IMR-90 (cell line): ENCODE data around the gene ADCK2. TPM values are rescaled to one million over a fixed set of nuclear protein-coding genes. Genes with fewer than 3 reads are reported as not detected.

Experiments
- ATAC-seq: fragments of 200-7000 bp; cut with Tn5 transposase; 2 replicates; pipeline ENCODE4 v1.9.1; 2020; ENCODE audit warnings: low read depth, mild to moderate bottlenecking, moderate library complexity
- BruUV-seq: library from RNA; stranded (reverse); fragments of 400-500 nt; replicated peaks from 2 replicates; lab custom pipeline; 2021; lab: Mats Ljungman, UMichigan
- CTCF ChIA-PET: fragments of 300-600 bp; formaldehyde crosslinking; extraction: SDS; loops from one replicate; lab custom pipeline; 2021; ENCODE audit warnings: antibody characterized with exemption; lab: Yijun Ruan, JAX
- POLR2A ChIA-PET: fragments of 300-600 bp; sonication (Branson Sonifier 250); formaldehyde crosslinking; loops from one replicate; lab custom pipeline; 2022; ENCODE audit warnings: antibody characterized with exemption; ENCODE audit not compliant: unreplicated experiment; lab: Charles Lee
- DNase-seq: peaks from one replicate; pipeline ENCODE4 v3.0.0; 2013
- H2AFZ ChIP-seq: replicated peaks from 2 replicates; pipeline ENCODE3; 2013; ENCODE audit warnings: low read length, mild to moderate bottlenecking; ENCODE audit not compliant: poor library complexity
- H2AK5ac ChIP-seq: 2 replicates; pipeline ENCODE4 v1.6.1; 2013; ENCODE audit warnings: low read depth, low read length, inconsistent platforms
- H2AK9ac ChIP-seq: replicated peaks from 2 replicates; pipeline ENCODE3; 2013; ENCODE audit warnings: mild to moderate bottlenecking, low read depth, low read length, moderate library complexity; ENCODE audit not compliant: poor library complexity
- H2BK120ac ChIP-seq: 2 replicates; pipeline ENCODE4 v1.6.1; 2013; ENCODE audit warnings: low read depth, low read length, inconsistent platforms
- H2BK15ac ChIP-seq: 3 replicates; pipeline ENCODE4 v1.6.1; 2013; ENCODE audit warnings: low read depth, low read length, inconsistent platforms
- H2BK20ac ChIP-seq: 2 replicates; pipeline ENCODE4 v1.6.1; 2013; ENCODE audit warnings: low read depth, mild to moderate bottlenecking, inconsistent platforms, low read length, moderate library complexity
- H2BK5ac ChIP-seq: 2 replicates; pipeline ENCODE4 v1.6.1; 2013; ENCODE audit warnings: mild to moderate bottlenecking, low read depth, low read length, inconsistent platforms; ENCODE audit not compliant: poor library complexity, severe bottlenecking
- H3K14ac ChIP-seq: replicated peaks from 2 replicates; pipeline ENCODE4 v1.6.1; 2013; ENCODE audit warnings: low read depth, low read length, inconsistent platforms
- H3K18ac ChIP-seq: 2 replicates; pipeline ENCODE4 v1.6.1; 2013; ENCODE audit warnings: low read depth, low read length, control low read depth
- H3K23ac ChIP-seq: 2 replicates; pipeline ENCODE4 v1.6.1; 2013; ENCODE audit warnings: low read depth, low read length, inconsistent platforms
- H3K27ac ChIP-seq: 2 replicates; pipeline ENCODE4 v1.5.1; 2013; ENCODE audit warnings: mild to moderate bottlenecking, control low read depth, low read length; ENCODE audit not compliant: insufficient read depth
- H3K27me3 ChIP-seq: 2 replicates; pipeline ENCODE4 v1.6.1; 2013; ENCODE audit warnings: low read length; ENCODE audit not compliant: control insufficient read depth, insufficient read depth
- H3K36me3 ChIP-seq: 2 replicates; pipeline ENCODE4 v1.6.1; 2013; ENCODE audit warnings: low read length, mixed read lengths; ENCODE audit not compliant: control insufficient read depth, insufficient read depth
- H3K4ac ChIP-seq: 2 replicates; pipeline ENCODE4 v1.6.1; 2013; ENCODE audit warnings: low read depth, low read length, inconsistent platforms
- H3K4me1 ChIP-seq: 2 replicates; pipeline ENCODE4 v1.6.1; 2013; ENCODE audit warnings: low read length, mixed read lengths; ENCODE audit not compliant: control insufficient read depth, insufficient read depth
- H3K4me2 ChIP-seq: 2 replicates; pipeline ENCODE4 v1.6.1; 2013; ENCODE audit warnings: low read depth, mild to moderate bottlenecking, control low read depth, low read length, moderate library complexity
- H3K4me3 ChIP-seq: 2 replicates; pipeline ENCODE4 v1.5.1; 2013; ENCODE audit warnings: low read depth, mild to moderate bottlenecking, control low read depth, low read length, moderate library complexity; ENCODE audit not compliant: insufficient read depth
- H3K56ac ChIP-seq: 2 replicates; pipeline ENCODE4 v1.6.1; 2013; ENCODE audit warnings: low read length, inconsistent platforms; ENCODE audit not compliant: insufficient read depth; ENCODE audit errors: extremely low read depth
- H3K79me1 ChIP-seq, 2 experiments: 2 replicates each; pipeline ENCODE4 v1.6.1; 2013; ENCODE audit warnings: low read length in 2 of 2, inconsistent platforms in 1 of 2, low read depth in 1 of 2
- H3K9ac ChIP-seq: 2 replicates; pipeline ENCODE4 v1.6.1; 2013; ENCODE audit warnings: low read depth, low read length, control low read depth
- H3K9me1 ChIP-seq: 2 replicates; pipeline ENCODE4 v1.6.1; 2013; ENCODE audit warnings: low read length, inconsistent platforms; ENCODE audit not compliant: insufficient read depth
- H3K9me3 ChIP-seq: 2 replicates; pipeline ENCODE4 v1.6.1; 2013; ENCODE audit warnings: low read length; ENCODE audit not compliant: control insufficient read depth, insufficient read depth
- H4K20me1 ChIP-seq: 2 replicates; pipeline ENCODE4 v1.6.1; 2013; ENCODE audit warnings: low read length, inconsistent platforms; ENCODE audit not compliant: insufficient read depth
- H4K5ac ChIP-seq: 2 replicates; pipeline ENCODE4 v1.6.1; 2013; ENCODE audit warnings: mild to moderate bottlenecking, low read depth, low read length, control low read depth
- H4K8ac ChIP-seq, 2 experiments: 2 replicates each; pipeline ENCODE4 v1.6.1; 2013; ENCODE audit warnings: low read depth in 2 of 2, low read length in 2 of 2, control low read depth in 1 of 2, inconsistent platforms in 1 of 2
- H4K91ac ChIP-seq: 2 replicates; pipeline ENCODE4 v1.6.1; 2013; ENCODE audit warnings: low read depth, low read length, inconsistent platforms; ENCODE audit not compliant: insufficient read depth
- BHLHE40 ChIP-seq: fragments of 150-350 bp; IDR thresholded peaks from 2 replicates; pipeline ENCODE4 v1.6.1; 2016; ENCODE audit warnings: mild to moderate bottlenecking, low read depth, low read length
- CEBPB ChIP-seq: IDR thresholded peaks from 2 replicates; pipeline ENCODE4 v1.6.1; 2012; ENCODE audit warnings: low read depth, low read length, improper control_type of control experiment
- CHD1 ChIP-seq: IDR thresholded peaks from 2 replicates; pipeline ENCODE4 v1.6.1; 2012; ENCODE audit warnings: low read depth, low read length, improper control_type of control experiment
- CTCF ChIP-seq: conservative IDR thresholded peaks from 2 replicates; pipeline ENCODE4 v1.5.1; 2012; ENCODE audit warnings: mild to moderate bottlenecking, low read depth, low read length, improper control_type of control experiment
- ELK1 ChIP-seq: fragments of 150-350 bp; IDR thresholded peaks from 2 replicates; pipeline ENCODE4 v1.6.1; 2016; ENCODE audit warnings: low read depth, mild to moderate bottlenecking, low read length, moderate library complexity, borderline replicate concordance
- MAFK ChIP-seq: IDR thresholded peaks from 2 replicates; pipeline ENCODE4 v1.6.1; 2012; ENCODE audit warnings: low read depth, low read length, improper control_type of control experiment
- MAZ ChIP-seq: IDR thresholded peaks from 2 replicates; pipeline ENCODE4 v1.6.1; 2012; ENCODE audit warnings: low read depth, mild to moderate bottlenecking, low read length, improper control_type of control experiment, moderate library complexity, borderline replicate concordance
- MXI1 ChIP-seq: IDR thresholded peaks from 2 replicates; pipeline ENCODE4 v1.6.1; 2012; ENCODE audit warnings: low read depth, mild to moderate bottlenecking, low read length, moderate library complexity, borderline replicate concordance
- NFE2L2 ChIP-seq: fragments of 150-350 bp; IDR thresholded peaks from 2 replicates; pipeline ENCODE4 v1.6.1; 2016; ENCODE audit warnings: low read depth, mild to moderate bottlenecking, low read length
- POLR2A ChIP-seq: IDR thresholded peaks from 2 replicates; pipeline ENCODE4 v1.6.1; 2012; ENCODE audit warnings: mild to moderate bottlenecking, low read depth, low read length
- RAD21 ChIP-seq: IDR thresholded peaks from 2 replicates; pipeline ENCODE4 v1.6.1; 2012; ENCODE audit warnings: low read length, improper control_type of control experiment
- RCOR1 ChIP-seq: IDR thresholded peaks from 2 replicates; pipeline ENCODE4 v1.6.1; 2012; ENCODE audit warnings: mild to moderate bottlenecking, low read length, improper control_type of control experiment; ENCODE audit not compliant: insufficient replicate concordance
- RFX5 ChIP-seq: IDR thresholded peaks from 2 replicates; pipeline ENCODE4 v1.8.0; 2012; ENCODE audit warnings: low read depth, mild to moderate bottlenecking, low read length, moderate library complexity
- SMC3 ChIP-seq: fragments of 150-350 bp; IDR thresholded peaks from 2 replicates; pipeline ENCODE4 v1.6.1; 2016; ENCODE audit warnings: low read depth, mild to moderate bottlenecking, antibody characterized with exemption, low read length, moderate library complexity
- USF2 ChIP-seq: fragments of 150-350 bp; IDR thresholded peaks from 2 replicates; pipeline ENCODE4 v1.6.1; 2017; ENCODE audit warnings: mild to moderate bottlenecking, antibody characterized with exemption, low read length, low read depth
- WGBS, 2 experiments: methylation state at CpG; one replicate each; pipeline versions ENCODE4 v1.1.5 to v1.1.7; 2013; ENCODE audit warnings: missing lambda C conversion rate in 2 of 2; ENCODE audit not compliant: insufficient read length in 1 of 2; ENCODE audit errors: extremely low coverage in 2 of 2; 5-methylcytosine and 5-hydroxymethylcytosine counted together
- dilution Hi-C: fragments of 300-500 bp; cut with HindIII; formaldehyde crosslinking; loops from one replicate; pipeline ENCODE4 v1.14.3; 2018; ENCODE audit warnings: low sequenced_read_pairs; ENCODE audit not compliant: unreplicated experiment
- in situ Hi-C: fragments of 300-500 bp; cut with MboI; formaldehyde crosslinking; loops from 3 replicates; pipeline ENCODE4 v1.14.3; 2019; ENCODE audit warnings: low sequenced_read_pairs, inconsistent platforms, mixed read lengths
- intact Hi-C: fragments of 100-400 bp; cut with micrococcal nuclease; formaldehyde crosslinking; loops from 2 replicates; pipeline ENCODE4 v1.10.0; 2022
- polyA plus RNA-seq, 3 experiments: library from polyadenylated mRNA; depleted of rRNA; stranded (reverse); fragments of >200 nt; gene quantifications; 2 replicates each; pipeline ENCODE4 v1.2.3, GENCODE V29; 2012; ENCODE audit warnings: low replicate concordance in 1 of 3
- total RNA-seq: library from RNA; depleted of rRNA; stranded (reverse); fragments of >200 nt; gene quantifications from 2 replicates; pipeline ENCODE4 v1.2.3, GENCODE V29; 2012

ADCK2 gene
- total and polyA plus RNA-seq, 2 of the 4 experiments (the other 2 are of a cell fraction), result 7.1 to 10.0 TPM

DNA sequence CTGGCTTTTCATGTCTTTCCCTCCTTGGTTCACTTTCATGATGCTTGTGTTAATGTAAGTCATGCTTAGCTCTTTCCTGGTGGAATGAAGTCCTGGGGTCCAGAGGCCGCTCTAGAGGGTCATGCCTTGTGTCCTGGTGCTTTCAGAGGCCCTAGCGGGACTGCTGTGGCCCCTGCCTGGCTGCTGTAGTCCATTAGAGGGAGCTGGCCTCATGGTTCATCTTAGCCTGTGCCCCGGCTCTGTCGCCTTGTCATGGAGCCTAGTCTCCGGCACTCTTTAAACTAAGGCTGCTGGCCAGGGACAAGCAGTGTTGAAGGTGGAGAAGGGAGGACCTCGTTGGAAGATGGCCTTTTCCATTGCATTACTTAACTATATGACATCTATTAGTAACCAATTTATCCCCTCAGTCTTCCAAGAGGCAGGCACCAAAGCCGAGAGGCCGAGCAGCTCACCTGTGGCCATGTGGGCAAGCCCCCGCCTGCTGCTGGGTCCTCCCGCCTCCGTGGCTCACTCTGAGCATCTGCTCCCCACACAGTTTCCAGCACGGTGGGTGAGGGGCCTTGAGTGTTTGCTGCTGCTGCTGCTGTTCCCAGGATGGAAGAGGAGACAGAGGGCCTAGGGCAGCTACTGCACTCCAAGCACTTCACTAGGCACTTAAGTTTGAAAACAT lies 18.8 kb downstream of the ADCK2 start:
- Histone ChIP-seq H4K20me1 (no peaks in the 10 kb centered on the region), H3K56ac (no peak overlapping the region), H3K9ac (no peak overlapping the region), H2BK15ac (no peak overlapping the region), H3K9me3 (no peaks in the 10 kb centered on the region), H3K79me1 (no peaks in the 10 kb centered on the region), H3K27me3 (no peaks in the 10 kb centered on the region), H2AK5ac (no peak overlapping the region), H3K9me1 (no peaks in the 10 kb centered on the region), H2AFZ (no peak overlapping the region), H2BK5ac (no peak overlapping the region), H3K27ac (no peak overlapping the region), H2AK9ac (no peak overlapping the region), H2BK120ac (no peak overlapping the region), H3K4ac (no peak overlapping the region), H3K18ac (no peak overlapping the region), H3K4me2 (no peak overlapping the region), H4K91ac (no peak overlapping the region), H3K36me3 (peaks cover 9% of the 10 kb centered on the region; the same call in 1 of the 2 replicates), H3K23ac (no peak overlapping the region), H2BK20ac (no peak overlapping the region), H3K4me3 (no peak overlapping the region), H3K4me1 (peaks cover 3% of the 10 kb centered on the region), H4K5ac (no peak overlapping the region), H4K8ac (no peak overlapping the region), H3K14ac (no peak overlapping the region)
- in situ Hi-C loops, result no loop called here
- whole genome bisulfite sequencing, 2 experiments, result 100% methylated on average over 2 of the region's 12 CpGs; no CpG with 5 or more reads in 1 of the 2 experiments
- intact Hi-C loops, result loop anchor here (10.0 kb wide), 1 partner anchor 233 kb away; the partner anchor contains the start of gene BRAF
- BruUV-seq, result no TSS peak
- ATAC-seq, result no peak
- dilution Hi-C loops, result no loop called here
- ChIA-PET CTCF (interaction anchor here (0.7 kb wide), 1 partner anchor 56 kb away, joined by 3 read pairs; no protein-coding TSS in a partner anchor), POLR2A (no interaction called here)
- TF ChIP-seq MAFK (no peak), NFE2L2 (no peak), MAZ (no peak), RAD21 (no peak), ELK1 (no peak), CHD1 (no peak), MXI1 (no peak), POLR2A (no peak), CEBPB (no peak), BHLHE40 (no peak), RCOR1 (no peak), RFX5 (no peak), CTCF (no peak), USF2 (no peak), SMC3 (no peak)
- DNase-seq, result no peak
